ENCODE measurements around the gene CLK4.

The CLK4 gene

DNA sequence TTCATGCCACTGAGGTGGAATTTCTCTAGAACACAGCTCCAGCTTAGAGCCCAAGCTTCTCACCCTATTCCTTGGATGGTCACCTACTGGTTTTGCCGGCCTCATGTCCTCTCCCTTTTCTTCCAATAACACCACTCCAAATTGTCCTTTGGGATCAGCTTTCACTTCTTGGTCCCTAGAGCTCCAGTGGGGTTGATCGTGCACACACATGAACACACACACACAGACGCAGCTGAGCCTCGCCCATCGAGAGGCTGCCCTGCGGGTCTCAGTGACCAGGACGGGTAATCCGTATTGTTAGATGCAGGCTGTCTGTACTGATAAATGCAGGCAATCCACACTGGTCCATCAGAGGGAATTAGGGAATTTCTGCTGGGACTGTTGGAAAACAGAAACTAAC lies 43.6 kb downstream of the CLK4 start:
- TF ChIP-seq, protein P1, sequence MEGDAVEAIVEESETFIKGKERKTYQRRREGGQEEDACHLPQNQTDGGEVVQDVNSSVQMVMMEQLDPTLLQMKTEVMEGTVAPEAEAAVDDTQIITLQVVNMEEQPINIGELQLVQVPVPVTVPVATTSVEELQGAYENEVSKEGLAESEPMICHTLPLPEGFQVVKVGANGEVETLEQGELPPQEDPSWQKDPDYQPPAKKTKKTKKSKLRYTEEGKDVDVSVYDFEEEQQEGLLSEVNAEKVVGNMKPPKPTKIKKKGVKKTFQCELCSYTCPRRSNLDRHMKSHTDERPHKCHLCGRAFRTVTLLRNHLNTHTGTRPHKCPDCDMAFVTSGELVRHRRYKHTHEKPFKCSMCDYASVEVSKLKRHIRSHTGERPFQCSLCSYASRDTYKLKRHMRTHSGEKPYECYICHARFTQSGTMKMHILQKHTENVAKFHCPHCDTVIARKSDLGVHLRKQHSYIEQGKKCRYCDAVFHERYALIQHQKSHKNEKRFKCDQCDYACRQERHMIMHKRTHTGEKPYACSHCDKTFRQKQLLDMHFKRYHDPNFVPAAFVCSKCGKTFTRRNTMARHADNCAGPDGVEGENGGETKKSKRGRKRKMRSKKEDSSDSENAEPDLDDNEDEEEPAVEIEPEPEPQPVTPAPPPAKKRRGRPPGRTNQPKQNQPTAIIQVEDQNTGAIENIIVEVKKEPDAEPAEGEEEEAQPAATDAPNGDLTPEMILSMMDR (IDR thresholded peaks at IDR 0.05; ENCODE audit: low read depth, low read length) = no peak
- no peaks in the 10 kb centered on the region for H3K27me3 ChIP-seq (ENCODE audit: insufficient read depth, low read depth, severe bottlenecking)
- DNase-seq = no peak
- no peaks in the 10 kb centered on the region for H3K9me3 ChIP-seq (ENCODE audit: severe bottlenecking)
- no peak overlapping the region for H3K27ac ChIP-seq
- no peak overlapping the region for H3K4me3 ChIP-seq (ENCODE audit: low read depth, low read length)
- no peaks in the 10 kb centered on the region for H3K36me3 ChIP-seq

DNA sequence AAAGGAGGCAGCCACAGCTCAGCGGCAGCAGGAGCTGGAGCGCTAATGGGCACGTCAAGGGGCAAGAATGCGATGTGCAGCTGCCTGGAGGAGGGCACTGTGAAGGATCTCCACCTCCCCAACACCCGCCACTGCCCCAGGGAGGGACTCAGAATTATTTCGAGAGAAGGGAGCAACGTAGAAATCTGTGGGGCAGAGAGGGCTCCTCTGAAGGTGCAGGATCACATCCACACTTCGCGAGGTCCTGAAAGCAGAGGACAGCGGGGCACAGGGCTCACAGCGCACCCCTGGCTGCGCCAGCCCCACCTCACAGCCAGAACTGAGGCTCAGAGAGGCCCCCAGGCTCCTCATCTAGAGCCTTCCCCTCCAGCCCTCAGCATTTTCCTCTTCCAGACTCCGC lies 44.6 kb downstream of the CLK4 start:
- DNase-seq = no peak
- no peak overlapping the region for H3K4me3 ChIP-seq (ENCODE audit: low read depth, low read length)
- TF ChIP-seq, protein P1 (IDR thresholded peaks at IDR 0.05; ENCODE audit: low read depth, low read length) = no peak
- no peaks in the 10 kb centered on the region for H3K36me3 ChIP-seq
- H3K27me3 ChIP-seq (ENCODE audit: insufficient read depth, low read depth, severe bottlenecking) = no peaks in the 10 kb centered on the region
- H3K27ac ChIP-seq = no peak overlapping the region
- no peaks in the 10 kb centered on the region for H3K9me3 ChIP-seq (ENCODE audit: severe bottlenecking)

DNA sequence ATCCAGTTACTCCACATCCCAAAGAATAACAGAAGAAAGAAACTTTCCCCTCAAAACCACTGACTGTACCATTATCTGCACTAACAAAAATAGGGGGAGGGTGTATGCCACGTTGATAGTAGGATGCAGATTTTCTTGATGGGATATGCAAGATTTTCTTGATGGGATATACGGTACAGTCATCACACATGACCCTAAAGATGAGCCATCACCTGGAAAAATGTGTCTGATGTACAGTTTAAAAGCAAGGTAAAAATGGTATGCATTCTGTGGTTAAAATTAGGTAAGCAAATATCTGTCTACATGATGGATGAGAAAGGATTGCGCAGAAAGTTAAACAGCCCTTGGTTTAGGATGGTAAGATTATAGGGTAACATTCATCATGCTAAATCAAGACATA lies 45.2 kb downstream of the CLK4 start:
- H3K27me3 ChIP-seq (ENCODE audit: insufficient read depth, low read depth, severe bottlenecking) = no peaks in the 10 kb centered on the region
- TF ChIP-seq, protein P1 (IDR thresholded peaks at IDR 0.05; ENCODE audit: low read depth, low read length) = no peak
- H3K9me3 ChIP-seq (ENCODE audit: severe bottlenecking) = no peaks in the 10 kb centered on the region
- no peak overlapping the region for H3K27ac ChIP-seq
- no peak for DNase-seq
- H3K4me3 ChIP-seq (ENCODE audit: low read depth, low read length) = no peak overlapping the region
- H3K36me3 ChIP-seq = no peaks in the 10 kb centered on the region

DNA sequence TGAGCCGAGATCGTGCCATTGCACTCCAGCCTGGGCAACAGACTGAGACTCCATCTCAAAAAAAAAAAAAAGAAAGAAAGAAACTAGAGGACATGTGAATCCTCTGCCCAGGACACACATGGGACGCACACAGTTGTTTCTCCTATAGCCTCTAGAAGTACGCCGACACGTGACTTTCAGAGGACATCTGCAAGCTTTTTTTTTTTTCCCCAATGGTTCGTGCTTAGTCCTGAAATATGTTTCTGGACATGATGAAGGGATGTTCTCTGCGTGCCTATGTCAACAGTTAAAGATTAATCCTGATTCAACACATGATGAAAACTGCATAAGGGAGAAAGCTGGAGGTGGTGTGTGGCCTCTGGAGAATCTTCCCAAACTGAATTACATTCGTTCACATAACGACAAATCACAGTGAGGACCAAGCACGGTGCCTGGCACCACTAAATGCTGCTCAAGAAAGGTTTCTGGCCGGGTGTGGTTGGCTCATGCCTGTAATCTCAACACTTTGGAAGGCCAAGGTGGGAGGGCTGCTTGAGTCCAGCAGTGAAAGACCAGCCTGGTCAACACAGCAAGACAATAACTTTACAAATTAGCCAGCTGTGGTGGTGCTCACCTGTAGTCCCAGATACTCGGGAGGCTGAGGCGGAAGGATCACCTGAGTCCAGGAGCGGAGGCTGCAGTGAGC lies 46.4 kb downstream of the CLK4 start:
- H3K27ac ChIP-seq = no peak overlapping the region
- DNase-seq = no peak
- no peaks in the 10 kb centered on the region for H3K36me3 ChIP-seq
- H3K4me3 ChIP-seq (ENCODE audit: low read depth, low read length) = no peak overlapping the region
- no peaks in the 10 kb centered on the region for H3K27me3 ChIP-seq (ENCODE audit: insufficient read depth, low read depth, severe bottlenecking)
- H3K9me3 ChIP-seq (ENCODE audit: severe bottlenecking) = no peaks in the 10 kb centered on the region
- TF ChIP-seq, protein P1 (IDR thresholded peaks at IDR 0.05; ENCODE audit: low read depth, low read length) = no peak

DNA sequence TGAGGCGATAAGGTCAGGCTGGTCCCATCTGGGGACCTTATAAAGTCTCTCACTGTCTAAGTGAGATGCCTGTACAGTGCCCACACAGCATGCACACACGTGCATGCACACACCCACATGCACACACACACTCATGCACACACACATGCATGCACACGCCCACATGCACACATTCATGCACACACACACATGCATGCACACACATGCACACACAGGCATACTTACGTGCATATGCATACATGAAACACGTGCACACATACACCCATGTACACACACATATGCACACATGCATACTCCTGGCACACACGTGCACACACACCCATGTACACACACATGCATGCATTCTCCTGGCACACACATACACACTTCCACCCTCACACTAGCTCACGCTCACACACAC lies 48.9 kb downstream of the CLK4 start:
- Histone ChIP-seq H3K4me3 (ENCODE audit: low read depth, low read length) (no peak overlapping the region), H3K36me3 (no peaks in the 10 kb centered on the region), H3K9me3 (ENCODE audit: severe bottlenecking) (no peaks in the 10 kb centered on the region), H3K27me3 (ENCODE audit: insufficient read depth, low read depth, severe bottlenecking) (no peaks in the 10 kb centered on the region), H3K27ac (no peak overlapping the region)
- TF ChIP-seq, protein P1 (IDR thresholded peaks at IDR 0.05; ENCODE audit: low read depth, low read length) = no peak
- no peak for DNase-seq

DNA sequence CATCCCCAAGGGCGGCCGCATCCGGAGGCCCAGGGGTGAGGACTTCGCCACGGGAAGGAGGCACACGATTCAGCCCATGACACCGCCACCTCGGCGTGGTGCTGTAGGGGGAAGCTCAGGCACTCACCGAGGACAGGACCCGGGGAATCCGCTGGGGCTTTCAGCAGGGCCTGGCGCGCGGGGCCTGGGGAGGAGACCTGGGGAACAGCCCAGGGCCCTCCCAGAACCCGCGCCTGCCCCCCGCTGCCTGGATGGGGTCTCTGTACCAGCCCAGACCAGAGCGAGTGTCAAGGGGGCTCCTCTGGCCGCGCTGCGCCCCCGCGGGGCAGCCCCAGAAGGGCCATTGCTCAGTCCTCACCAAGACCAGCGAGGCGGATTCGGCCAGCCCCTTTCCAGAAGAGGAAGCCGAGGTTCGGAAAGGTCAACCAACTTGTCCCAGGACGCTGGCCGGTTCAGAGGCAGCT lies 49.4 kb downstream of the CLK4 start:
- Histone ChIP-seq H3K4me3 (ENCODE audit: low read depth, low read length) (no peak overlapping the region), H3K27me3 (ENCODE audit: insufficient read depth, low read depth, severe bottlenecking) (no peaks in the 10 kb centered on the region), H3K36me3 (no peaks in the 10 kb centered on the region), H3K9me3 (ENCODE audit: severe bottlenecking) (no peaks in the 10 kb centered on the region), H3K27ac (no peak overlapping the region)
- no peak for DNase-seq
- TF ChIP-seq, protein P1 (IDR thresholded peaks at IDR 0.05; ENCODE audit: low read depth, low read length) = no peak

Measured in WERI-Rb-1 (cell line).